Uterus (tissue), 2 donors: ENCODE results near the gene LGR6.

Experiments used
- CTCF ChIP-seq, 4 experiments: fragments of 200-600 bp in 2 of 4; fragments of 450-650 bp in 2 of 4; sonication (generic) in 2 of 4; IDR thresholded peaks; one replicate each; pipeline ENCODE4 v1.5.1; 2016 to 2019; ENCODE audit warnings: antibody characterized with exemption in 4 of 4, mild to moderate bottlenecking in 2 of 4, moderate library complexity in 1 of 4
- POLR2A ChIP-seq, 2 donors: fragments of 450-650 bp; IDR thresholded peaks; one replicate each; pipeline ENCODE4 v1.6.1; 2016; ENCODE audit warnings: antibody characterized with exemption in 2 of 2, mild to moderate bottlenecking in 1 of 2, moderate library complexity in 1 of 2

DNA sequence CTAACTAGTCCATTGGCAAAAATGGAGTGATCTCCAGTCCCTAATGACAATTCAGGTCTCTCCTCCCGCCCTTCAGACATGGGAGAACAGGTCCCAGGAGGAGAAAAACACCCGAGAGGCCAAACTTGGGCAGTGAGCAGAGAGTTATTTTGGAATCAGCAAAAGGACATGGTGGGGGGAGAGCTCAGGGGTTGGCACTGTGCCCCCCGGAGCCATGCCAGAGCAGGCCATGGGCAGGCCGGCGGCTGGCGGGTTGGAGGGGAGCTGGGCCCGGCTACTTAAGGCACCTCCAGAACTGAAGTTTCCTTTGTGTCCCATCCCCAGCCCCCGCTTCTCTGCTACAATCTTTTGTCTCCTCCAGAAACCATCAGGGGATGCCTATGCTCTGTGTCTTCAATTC, 7.1 kb downstream of the LGR6 start:
- no peak for TF ChIP-seq POLR2A (IDR thresholded peaks at IDR 0.05)
- no peak for TF ChIP-seq CTCF (IDR thresholded peaks at IDR 0.05)
